WTC11 (cell line): ENCODE data around the gene RBM18. TPM values are rescaled to one million over a fixed set of nuclear protein-coding genes. Genes with fewer than 3 reads are reported as not detected.
A peak's percentile ranks its signal among the peaks of the same experiment; 100 is the strongest.

Experiments
- CBFB ChIP-seq: sonication (generic); formaldehyde crosslinking; IDR thresholded peaks from 2 replicates; pipeline ENCODE4 v1.8.1; 2022; ENCODE audit warnings: mild to moderate bottlenecking, low read depth, missing genetic modification reagents
- CTCF ChIP-seq: fragments of 200-600 bp; IDR thresholded peaks from 2 replicates; pipeline ENCODE4 v1.8.0; 2022; ENCODE audit warnings: antibody characterized with exemption
- EMX1 ChIP-seq: fragments of 250-450 bp; sonication (Bioruptor Pico); IDR thresholded peaks from 2 replicates; pipeline ENCODE4 v1.8.0; 2021; ENCODE audit warnings: mild to moderate bottlenecking
- ESRRA ChIP-seq: sonication (generic); formaldehyde crosslinking; IDR thresholded peaks from 2 replicates; pipeline ENCODE4 v1.8.1; 2022; ENCODE audit warnings: mild to moderate bottlenecking, missing genetic modification reagents, borderline replicate concordance
- FOXJ3 ChIP-seq: sonication (generic); formaldehyde crosslinking; IDR thresholded peaks from 2 replicates; pipeline ENCODE4 v1.9.0; 2021; ENCODE audit warnings: missing genetic modification reagents, mild to moderate bottlenecking, borderline replicate concordance
- FOXK1 ChIP-seq: sonication (generic); formaldehyde crosslinking; IDR thresholded peaks from 2 replicates; pipeline ENCODE4 v1.8.0; 2022; ENCODE audit warnings: mild to moderate bottlenecking, moderate library complexity, missing genetic modification reagents
- FOXP4 ChIP-seq: sonication (generic); formaldehyde crosslinking; IDR thresholded peaks from 2 replicates; pipeline ENCODE4 v1.8.0; 2022; ENCODE audit warnings: mild to moderate bottlenecking, missing genetic modification reagents
- GABPB1 ChIP-seq: sonication (generic); formaldehyde crosslinking; IDR thresholded peaks from 2 replicates; pipeline ENCODE4 v1.8.1; 2023; ENCODE audit warnings: mild to moderate bottlenecking, missing genetic modification reagents
- GTF2I ChIP-seq: fragments of 250-450 bp; sonication (Bioruptor Pico); conservative IDR thresholded peaks from 2 replicates; pipeline ENCODE4 v1.4.0; 2021; ENCODE audit warnings: mild to moderate bottlenecking
- JAZF1 ChIP-seq: fragments of 250-450 bp; sonication (Bioruptor Pico); IDR thresholded peaks from 2 replicates; pipeline ENCODE4 v1.9.0; 2021; ENCODE audit warnings: moderate library complexity, mild to moderate bottlenecking, inconsistent platforms
- JUN ChIP-seq: sonication (generic); formaldehyde crosslinking; IDR thresholded peaks from 2 replicates; pipeline ENCODE4 v1.8.0; 2023; ENCODE audit warnings: mild to moderate bottlenecking, missing genetic modification reagents
- KAT7 ChIP-seq: sonication (generic); formaldehyde crosslinking; IDR thresholded peaks from 2 replicates; pipeline ENCODE4 v1.8.1; 2023; ENCODE audit warnings: missing genetic modification reagents, mild to moderate bottlenecking, borderline replicate concordance
- NFE2L1 ChIP-seq: sonication (generic); formaldehyde crosslinking; IDR thresholded peaks from 2 replicates; pipeline ENCODE4 v1.8.1; 2023; ENCODE audit warnings: missing genetic modification reagents
- NR3C1 ChIP-seq: sonication (generic); formaldehyde crosslinking; conservative IDR thresholded peaks from 2 replicates; pipeline ENCODE4 v1.8.1; 2023; ENCODE audit warnings: low read depth, mild to moderate bottlenecking, missing genetic modification reagents
- RELA ChIP-seq: sonication (generic); formaldehyde crosslinking; IDR thresholded peaks from 2 replicates; pipeline ENCODE4 v1.8.1; 2022; ENCODE audit warnings: missing genetic modification reagents, mild to moderate bottlenecking, borderline replicate concordance
- SP1 ChIP-seq: sonication (generic); formaldehyde crosslinking; conservative IDR thresholded peaks from 2 replicates; pipeline ENCODE4 v1.8.1; 2022; ENCODE audit warnings: missing genetic modification reagents
- TCF7 ChIP-seq: sonication (generic); formaldehyde crosslinking; IDR thresholded peaks from 2 replicates; pipeline ENCODE4 v1.8.0; 2022; ENCODE audit warnings: mild to moderate bottlenecking, low read depth, missing genetic modification reagents, moderate library complexity
- TEAD1 ChIP-seq: sonication (generic); formaldehyde crosslinking; IDR thresholded peaks from 2 replicates; pipeline ENCODE4 v1.8.0; 2022; ENCODE audit warnings: mild to moderate bottlenecking, missing genetic modification reagents
- TP53 ChIP-seq: sonication (generic); formaldehyde crosslinking; IDR thresholded peaks from 2 replicates; pipeline ENCODE4 v1.8.1; 2023; ENCODE audit warnings: mild to moderate bottlenecking, missing genetic modification reagents
- ZNF219 ChIP-seq: sonication (generic); formaldehyde crosslinking; IDR thresholded peaks from 2 replicates; pipeline ENCODE4 v1.8.0; 2023; ENCODE audit warnings: missing genetic modification reagents, mild to moderate bottlenecking, borderline replicate concordance
- ZNF317 ChIP-seq: sonication (generic); formaldehyde crosslinking; IDR thresholded peaks from 2 replicates; pipeline ENCODE4 v1.8.1; 2023; ENCODE audit warnings: low read depth, mild to moderate bottlenecking, moderate library complexity, missing genetic modification reagents, borderline replicate concordance
- ZNF416 ChIP-seq: fragments of 250-450 bp; sonication (Bioruptor Pico); IDR thresholded peaks from 2 replicates; pipeline ENCODE4 v1.9.0; 2021; ENCODE audit warnings: mild to moderate bottlenecking, inconsistent platforms
- ZNF423 ChIP-seq: fragments of 250-450 bp; sonication (Bioruptor Pico); IDR thresholded peaks from 2 replicates; pipeline ENCODE4 v2.1.2; 2022; ENCODE audit warnings: mild to moderate bottlenecking, moderate library complexity
- total RNA-seq: library from RNA; stranded (reverse); gene quantifications from 3 replicates; pipeline ENCODE4 v1.2.3, GENCODE V29; 2021
- TF ChIP-seq, protein P1 (sequence below): sonication (generic); formaldehyde crosslinking; IDR thresholded peaks from 2 replicates; pipeline ENCODE4 v1.8.0; 2022; ENCODE audit warnings: mild to moderate bottlenecking, missing genetic modification reagents
- TF ChIP-seq, protein P2 (sequence below): fragments of 250-450 bp; sonication (Bioruptor Pico); IDR thresholded peaks from 2 replicates; pipeline ENCODE4 v1.8.0; 2021; ENCODE audit warnings: mild to moderate bottlenecking
- TF ChIP-seq, protein P3 (sequence below): fragments of 250-450 bp; sonication (Bioruptor Pico); IDR thresholded peaks from 2 replicates; pipeline ENCODE4 v1.9.0; 2021; ENCODE audit warnings: mild to moderate bottlenecking
- TF ChIP-seq, protein P4 (sequence below): sonication (generic); formaldehyde crosslinking; IDR thresholded peaks from 2 replicates; pipeline ENCODE4 v1.8.1; 2022; ENCODE audit warnings: low read depth, missing genetic modification reagents, borderline replicate concordance
- TF ChIP-seq, protein P5 (sequence below): sonication (generic); formaldehyde crosslinking; conservative IDR thresholded peaks from 2 replicates; pipeline ENCODE4 v1.8.1; 2022; ENCODE audit warnings: mild to moderate bottlenecking, missing genetic modification reagents
- TF ChIP-seq, protein P6 (sequence below): fragments of 250-450 bp; sonication (Bioruptor Pico); IDR thresholded peaks from 2 replicates; pipeline ENCODE4 v2.1.2; 2022; ENCODE audit warnings: mild to moderate bottlenecking, moderate library complexity

RBM18 gene
- total RNA-seq, 1 experiment from 2014 or later = 11.4 TPM

DNA sequence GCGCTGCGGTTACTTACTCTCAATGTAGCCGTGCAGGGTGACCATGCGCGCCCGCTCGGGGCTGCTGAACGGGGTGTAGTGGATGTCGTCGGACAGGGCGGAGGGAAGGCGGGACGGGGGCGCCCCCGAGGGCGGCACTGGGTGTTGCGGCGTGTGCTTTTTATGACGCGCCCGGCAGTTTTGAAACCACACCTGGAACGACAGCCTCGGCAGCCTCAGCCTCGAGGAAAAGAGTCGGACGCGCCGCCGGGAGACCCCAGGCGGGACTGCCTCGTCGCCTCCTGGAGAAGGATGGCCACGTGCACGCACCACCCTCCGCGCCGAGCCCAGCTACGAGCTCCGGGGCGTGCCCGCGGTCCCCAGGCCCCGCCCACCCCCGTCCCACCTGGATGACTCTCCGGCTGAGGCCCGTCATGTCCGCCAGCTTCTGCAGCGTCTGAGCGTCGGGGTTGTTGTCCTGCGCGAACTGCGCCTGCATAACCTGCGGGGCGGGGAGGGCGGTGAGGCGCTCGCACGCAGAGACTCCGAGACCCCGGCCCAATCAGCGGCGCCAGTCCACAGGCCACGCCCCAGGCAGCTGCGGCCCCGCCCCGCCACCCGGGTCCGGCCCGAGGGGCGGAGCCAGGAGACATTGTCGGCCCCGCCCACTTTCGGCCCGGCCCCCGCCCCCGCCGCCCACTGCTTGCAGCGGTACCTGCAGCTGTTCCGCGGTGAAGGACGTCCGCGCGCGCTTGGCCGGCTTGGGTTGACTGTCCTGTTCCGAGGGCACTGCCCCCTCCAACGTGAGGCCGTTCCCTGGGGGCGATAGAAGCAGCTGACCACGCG, 50.8 kb downstream of the RBM18 start (continued):
- peak; percentile 94; the same call in 1 of the 2 replicates for TF ChIP-seq FOXP4 (CRISPR knock-in tag)
- TF ChIP-seq TCF7 = 0 out of 2 replicates have a peak, but pooled peaks have one; percentile 61
- TF ChIP-seq FOXJ3 (CRISPR knock-in tag) = no peak
- TF ChIP-seq NFE2L1 (CRISPR knock-in tag) = peak; percentile 95
- TF ChIP-seq TP53 (CRISPR knock-in tag) = peak; percentile 92
- TF ChIP-seq CBFB = no peak
- 0 out of 2 replicates have a peak, but pooled peaks have one; percentile 62 for TF ChIP-seq ZNF219 (CRISPR knock-in tag)
- peak; percentile 69 for TF ChIP-seq SP1 (CRISPR knock-in tag)
- TF ChIP-seq JUN (CRISPR knock-in tag) = peak; percentile 62; the same call in 1 of the 2 replicates
- TF ChIP-seq GTF2I (CRISPR knock-in tag) = no peak
- no peak for TF ChIP-seq JAZF1 (CRISPR knock-in tag)
- TF ChIP-seq, protein P1, sequence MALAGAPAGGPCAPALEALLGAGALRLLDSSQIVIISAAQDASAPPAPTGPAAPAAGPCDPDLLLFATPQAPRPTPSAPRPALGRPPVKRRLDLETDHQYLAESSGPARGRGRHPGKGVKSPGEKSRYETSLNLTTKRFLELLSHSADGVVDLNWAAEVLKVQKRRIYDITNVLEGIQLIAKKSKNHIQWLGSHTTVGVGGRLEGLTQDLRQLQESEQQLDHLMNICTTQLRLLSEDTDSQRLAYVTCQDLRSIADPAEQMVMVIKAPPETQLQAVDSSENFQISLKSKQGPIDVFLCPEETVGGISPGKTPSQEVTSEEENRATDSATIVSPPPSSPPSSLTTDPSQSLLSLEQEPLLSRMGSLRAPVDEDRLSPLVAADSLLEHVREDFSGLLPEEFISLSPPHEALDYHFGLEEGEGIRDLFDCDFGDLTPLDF (CRISPR knock-in tag) = peak; percentile 89; the same call in 1 of the 2 replicates
- TF ChIP-seq GABPB1 (CRISPR knock-in tag) = peak; percentile 63; the same call in 1 of the 2 replicates
- TF ChIP-seq, protein P2, sequence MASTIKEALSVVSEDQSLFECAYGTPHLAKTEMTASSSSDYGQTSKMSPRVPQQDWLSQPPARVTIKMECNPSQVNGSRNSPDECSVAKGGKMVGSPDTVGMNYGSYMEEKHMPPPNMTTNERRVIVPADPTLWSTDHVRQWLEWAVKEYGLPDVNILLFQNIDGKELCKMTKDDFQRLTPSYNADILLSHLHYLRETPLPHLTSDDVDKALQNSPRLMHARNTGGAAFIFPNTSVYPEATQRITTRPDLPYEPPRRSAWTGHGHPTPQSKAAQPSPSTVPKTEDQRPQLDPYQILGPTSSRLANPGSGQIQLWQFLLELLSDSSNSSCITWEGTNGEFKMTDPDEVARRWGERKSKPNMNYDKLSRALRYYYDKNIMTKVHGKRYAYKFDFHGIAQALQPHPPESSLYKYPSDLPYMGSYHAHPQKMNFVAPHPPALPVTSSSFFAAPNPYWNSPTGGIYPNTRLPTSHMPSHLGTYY (CRISPR knock-in tag) = no peak
- TF ChIP-seq, protein P3, sequence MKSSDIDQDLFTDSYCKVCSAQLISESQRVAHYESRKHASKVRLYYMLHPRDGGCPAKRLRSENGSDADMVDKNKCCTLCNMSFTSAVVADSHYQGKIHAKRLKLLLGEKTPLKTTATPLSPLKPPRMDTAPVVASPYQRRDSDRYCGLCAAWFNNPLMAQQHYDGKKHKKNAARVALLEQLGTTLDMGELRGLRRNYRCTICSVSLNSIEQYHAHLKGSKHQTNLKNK = no peak
- TF ChIP-seq, protein P4, sequence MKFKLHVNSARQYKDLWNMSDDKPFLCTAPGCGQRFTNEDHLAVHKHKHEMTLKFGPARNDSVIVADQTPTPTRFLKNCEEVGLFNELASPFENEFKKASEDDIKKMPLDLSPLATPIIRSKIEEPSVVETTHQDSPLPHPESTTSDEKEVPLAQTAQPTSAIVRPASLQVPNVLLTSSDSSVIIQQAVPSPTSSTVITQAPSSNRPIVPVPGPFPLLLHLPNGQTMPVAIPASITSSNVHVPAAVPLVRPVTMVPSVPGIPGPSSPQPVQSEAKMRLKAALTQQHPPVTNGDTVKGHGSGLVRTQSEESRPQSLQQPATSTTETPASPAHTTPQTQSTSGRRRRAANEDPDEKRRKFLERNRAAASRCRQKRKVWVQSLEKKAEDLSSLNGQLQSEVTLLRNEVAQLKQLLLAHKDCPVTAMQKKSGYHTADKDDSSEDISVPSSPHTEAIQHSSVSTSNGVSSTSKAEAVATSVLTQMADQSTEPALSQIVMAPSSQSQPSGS = no peak
- peak; percentile 90 for TF ChIP-seq ESRRA (CRISPR knock-in tag)
- TF ChIP-seq RELA (CRISPR knock-in tag) = peak; percentile 91
- no peak for TF ChIP-seq ZNF423 (CRISPR knock-in tag)
- TF ChIP-seq EMX1 (CRISPR knock-in tag) = no peak
- TF ChIP-seq, protein P5, sequence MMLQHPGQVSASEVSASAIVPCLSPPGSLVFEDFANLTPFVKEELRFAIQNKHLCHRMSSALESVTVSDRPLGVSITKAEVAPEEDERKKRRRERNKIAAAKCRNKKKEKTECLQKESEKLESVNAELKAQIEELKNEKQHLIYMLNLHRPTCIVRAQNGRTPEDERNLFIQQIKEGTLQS (CRISPR knock-in tag) = no peak; the same call in 1 of the 2 replicates
- no peak for TF ChIP-seq NR3C1
- peak; percentile 97; the same call in 1 of the 2 replicates for TF ChIP-seq KAT7 (CRISPR knock-in tag)
- TF ChIP-seq FOXK1 (CRISPR knock-in tag) = peak; percentile 87
- TF ChIP-seq CTCF = no peak
- peak; percentile 68 for TF ChIP-seq ZNF317 (CRISPR knock-in tag)
- no peak for TF ChIP-seq ZNF416 (CRISPR knock-in tag)
- TF ChIP-seq TEAD1 (CRISPR knock-in tag) = peak; percentile 93
- TF ChIP-seq, protein P6, sequence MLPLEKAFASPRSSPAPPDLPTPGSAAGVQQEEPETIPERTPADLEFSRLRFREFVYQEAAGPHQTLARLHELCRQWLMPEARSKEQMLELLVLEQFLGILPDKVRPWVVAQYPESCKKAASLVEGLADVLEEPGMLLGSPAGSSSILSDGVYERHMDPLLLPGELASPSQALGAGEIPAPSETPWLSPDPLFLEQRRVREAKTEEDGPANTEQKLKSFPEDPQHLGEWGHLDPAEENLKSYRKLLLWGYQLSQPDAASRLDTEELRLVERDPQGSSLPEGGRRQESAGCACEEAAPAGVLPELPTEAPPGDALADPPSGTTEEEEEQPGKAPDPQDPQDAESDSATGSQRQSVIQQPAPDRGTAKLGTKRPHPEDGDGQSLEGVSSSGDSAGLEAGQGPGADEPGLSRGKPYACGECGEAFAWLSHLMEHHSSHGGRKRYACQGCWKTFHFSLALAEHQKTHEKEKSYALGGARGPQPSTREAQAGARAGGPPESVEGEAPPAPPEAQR (CRISPR knock-in tag) = no peak
